Activated naive CD4-positive, alpha-beta T cell treated with Interleukin-2 at 50 U/mL for 16 hours (primary cell): ENCODE data around the gene TMEM128.
"Not testable (repeated sequence)": the region's sequence is repeated elsewhere in the genome, so short reads cannot be mapped to it uniquely, and the experiment has no call there.

Experiments used
- DNase-seq: peaks from one replicate; pipeline ENCODE4 v3.0.0-alpha.2; 2020

Gene TMEM128, protein sequence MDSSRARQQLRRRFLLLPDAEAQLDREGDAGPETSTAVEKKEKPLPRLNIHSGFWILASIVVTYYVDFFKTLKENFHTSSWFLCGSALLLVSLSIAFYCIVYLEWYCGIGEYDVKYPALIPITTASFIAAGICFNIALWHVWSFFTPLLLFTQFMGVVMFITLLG

GRCh38 chr4:4248029-4248884 lies at the start of gene TMEM128:
Gene TMEM128 (minus strand): TSS chr4:4248223. CDS start chr4:4248202, 21 bp downstream.
- DNase-seq = peak; percentile 95

GRCh38 chr4:4296283-4296846 lies 48.3 kb upstream of the TMEM128 start:
- no peak for DNase-seq

GRCh38 chr4:4293279-4293678 lies 45.3 kb upstream of the TMEM128 start:
- DNase-seq = no peak

DNA sequence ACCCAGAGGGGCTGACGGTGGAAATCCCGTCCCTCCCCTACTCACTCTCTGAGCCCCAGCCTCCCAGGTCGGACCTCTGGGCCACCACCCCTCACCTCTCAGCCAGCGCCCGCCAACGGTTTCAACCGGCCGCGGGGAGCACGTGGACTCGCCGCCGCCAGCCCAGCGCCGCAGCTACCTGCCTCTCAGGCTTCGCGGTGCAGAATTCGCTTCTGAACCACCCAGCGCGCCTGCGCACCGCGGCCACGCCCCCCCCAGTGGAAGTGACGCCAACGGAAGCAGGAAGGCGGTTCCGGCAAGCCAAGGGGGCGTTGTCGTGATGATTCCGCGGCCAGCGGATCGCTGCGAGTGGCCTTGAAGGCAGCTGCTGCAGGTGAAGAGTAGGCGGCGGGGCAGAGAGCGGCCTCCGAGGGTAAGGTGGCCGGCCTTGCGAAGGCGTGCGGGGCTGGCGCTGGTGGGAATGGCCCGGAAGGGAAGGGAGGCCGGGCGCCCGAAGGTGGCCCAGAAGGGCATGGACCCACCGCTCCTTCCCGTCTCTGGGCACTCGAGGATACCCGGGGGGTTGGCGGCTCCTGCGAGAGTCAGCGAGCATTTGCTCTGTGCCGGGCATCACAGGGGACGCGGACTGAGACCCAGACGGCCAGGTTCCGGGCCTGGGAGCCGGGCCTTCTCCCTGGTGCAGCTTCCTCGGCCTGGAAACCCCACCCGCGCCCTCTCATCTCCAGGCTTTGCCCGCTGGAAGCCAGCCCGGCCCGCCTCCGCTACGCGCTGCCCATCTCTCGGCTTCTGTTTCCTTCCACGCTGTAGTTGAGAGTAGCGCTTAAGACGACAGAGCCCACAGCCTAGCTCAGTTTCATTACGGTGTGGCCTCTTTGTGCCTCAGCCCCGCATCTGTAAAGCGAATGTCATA lies 42.2 kb upstream of the TMEM128 start, which contains the start of the genes LYAR and ZBTB49:
TSS of gene LYAR (minus strand) at position 214 of the 910 bp plus-strand sequence. CDS start 6,412 bp downstream, outside the sequence.
TSS of gene ZBTB49 (plus strand) at position 311 of the 910 bp plus-strand sequence. CDS start 9,695 bp downstream, outside the sequence.
- peak; percentile 98 for DNase-seq

- DNase-seq = no peak
Measured at GRCh38 chr4:4289597-4289940, 41.5 kb upstream of the TMEM128 start.

- DNase-seq = no peak
Measured at GRCh38 chr4:4289055-4289454, 41.0 kb upstream of the TMEM128 start.

- DNase-seq = no peak
Measured at GRCh38 chr4:4288098-4288497, 40.1 kb upstream of the TMEM128 start.

DNA sequence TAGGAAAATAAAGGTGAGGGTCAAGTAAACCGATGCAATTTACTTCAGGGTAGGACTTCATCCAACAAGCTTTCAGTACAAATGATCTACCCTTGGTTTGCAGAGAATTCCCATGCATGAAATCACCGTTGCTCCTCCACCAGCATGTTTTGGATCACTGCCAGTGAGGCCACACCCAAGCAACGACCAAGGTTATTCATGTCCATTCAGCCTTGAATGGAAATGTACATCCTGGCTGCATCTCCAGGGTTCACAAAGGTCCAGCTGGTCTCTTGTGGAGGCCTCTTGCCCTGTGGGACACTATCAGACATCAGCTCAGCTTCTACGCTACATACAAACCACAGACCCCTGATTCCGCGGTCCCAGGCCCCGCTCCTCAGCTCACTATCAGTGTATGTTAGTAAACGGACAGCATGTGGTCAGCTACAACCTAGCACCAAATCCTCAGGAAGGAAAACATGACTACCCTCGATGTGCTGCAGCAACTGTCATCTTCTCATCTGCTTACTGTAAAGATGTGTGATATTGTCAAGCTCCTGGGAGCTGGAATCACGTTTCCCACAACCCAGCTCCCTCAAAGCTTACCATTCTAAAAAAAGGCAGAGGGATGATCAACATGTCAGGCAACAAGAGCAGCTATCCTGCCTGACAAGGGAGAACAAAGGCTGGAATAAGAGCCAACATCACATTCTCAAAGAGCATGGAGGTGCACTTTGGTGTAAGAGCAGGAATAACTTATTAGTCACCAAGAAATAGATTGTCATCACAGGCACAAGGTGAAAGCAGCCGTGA lies 37.0 kb upstream of the TMEM128 start:
- no peak for DNase-seq

- DNase-seq = no peak
Measured at GRCh38 chr4:4281787-4282186, 33.8 kb upstream of the TMEM128 start.

- DNase-seq = no peak
Measured at GRCh38 chr4:4277531-4277930, 29.5 kb upstream of the TMEM128 start.

DNA sequence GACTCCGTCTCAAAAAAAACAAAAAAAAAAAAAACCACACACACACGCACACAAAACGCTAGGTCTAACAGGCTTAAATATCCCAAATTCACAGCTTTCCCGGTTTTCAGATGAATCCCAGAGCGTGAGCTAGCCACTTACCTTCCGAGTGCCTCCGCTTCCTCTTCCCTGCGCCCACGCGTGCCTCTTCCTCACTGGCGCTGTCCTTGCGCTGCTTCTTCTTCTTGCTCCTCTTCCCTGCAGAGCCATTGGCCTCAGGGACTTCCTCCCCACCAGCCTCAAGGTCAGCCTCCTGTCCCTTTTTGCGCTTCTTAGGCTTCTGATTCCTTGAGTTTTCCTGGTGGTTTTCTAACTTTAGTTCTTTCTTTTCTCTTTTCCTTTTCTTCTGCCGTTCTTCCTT lies 26.2 kb upstream of the TMEM128 start:
- DNase-seq = no peak

DNA sequence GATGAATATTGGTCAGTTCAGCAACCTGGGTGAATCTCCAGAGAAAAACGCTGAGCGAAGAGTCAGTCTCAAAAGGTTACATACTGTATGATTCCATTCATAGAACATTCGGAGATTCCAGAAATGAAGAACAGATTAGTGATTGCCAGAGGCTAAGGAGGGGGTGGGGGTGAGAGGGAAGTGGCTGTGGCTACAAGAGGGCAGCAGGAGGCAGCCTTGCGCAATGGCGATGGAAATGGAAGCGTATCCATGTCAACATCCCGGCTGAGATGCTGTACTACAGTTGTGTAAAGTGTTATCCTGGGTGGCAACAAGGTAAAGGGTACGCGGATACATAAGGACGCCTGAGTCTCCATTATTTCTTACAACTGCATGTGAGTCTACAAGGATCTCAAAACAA lies 23.9 kb upstream of the TMEM128 start:
- no peak for DNase-seq

GRCh38 chr4:4270529-4270928 lies 22.5 kb upstream of the TMEM128 start:
- no peak for DNase-seq

GRCh38 chr4:4269856-4270255 lies 21.8 kb upstream of the TMEM128 start:
- DNase-seq = peak; percentile 20

DNA sequence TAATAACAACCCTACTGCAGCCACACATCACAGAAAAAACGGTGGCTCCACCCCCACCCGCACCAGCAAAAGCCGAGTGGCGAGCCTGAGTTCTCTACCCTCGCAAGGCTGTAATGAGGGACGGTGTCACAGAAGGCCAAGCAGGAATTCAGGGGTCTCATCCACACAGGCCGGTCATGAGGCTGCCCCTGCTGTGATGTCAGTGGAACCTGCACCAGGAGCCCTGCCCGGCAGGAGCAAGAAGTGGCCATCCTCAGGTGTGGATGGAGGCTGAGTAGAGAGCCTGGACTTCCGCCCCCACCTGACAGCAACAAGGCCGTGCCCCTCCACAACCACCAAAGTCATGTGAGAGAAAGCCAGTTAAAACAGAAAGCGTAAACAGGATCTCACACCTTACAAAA lies 21.3 kb upstream of the TMEM128 start:
- DNase-seq = peak; percentile 10

- DNase-seq = no peak
Measured at GRCh38 chr4:4268776-4269175, 20.8 kb upstream of the TMEM128 start.

DNA sequence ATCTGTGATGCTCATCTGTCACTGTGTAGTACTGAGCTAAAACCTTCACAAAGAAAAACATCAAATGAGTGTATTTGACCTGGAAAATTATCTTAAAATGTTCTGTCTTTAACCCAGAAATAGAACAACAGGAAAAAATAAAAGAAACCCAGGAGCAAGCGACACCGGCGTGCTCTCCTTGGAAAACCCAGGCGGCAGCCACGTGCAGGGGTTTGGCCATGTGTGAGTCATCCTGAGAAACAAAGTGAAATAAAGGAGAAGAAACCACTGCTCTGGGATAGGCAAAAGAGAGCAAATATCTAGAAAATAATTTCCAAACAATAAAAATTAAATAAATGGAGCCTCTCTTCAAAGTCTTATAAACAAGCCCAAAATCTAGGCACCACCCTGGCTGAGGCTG lies 20.0 kb upstream of the TMEM128 start:
- DNase-seq = no peak

- no peak for DNase-seq
Measured at GRCh38 chr4:4260185-4260751, 12.2 kb upstream of the TMEM128 start.

DNA sequence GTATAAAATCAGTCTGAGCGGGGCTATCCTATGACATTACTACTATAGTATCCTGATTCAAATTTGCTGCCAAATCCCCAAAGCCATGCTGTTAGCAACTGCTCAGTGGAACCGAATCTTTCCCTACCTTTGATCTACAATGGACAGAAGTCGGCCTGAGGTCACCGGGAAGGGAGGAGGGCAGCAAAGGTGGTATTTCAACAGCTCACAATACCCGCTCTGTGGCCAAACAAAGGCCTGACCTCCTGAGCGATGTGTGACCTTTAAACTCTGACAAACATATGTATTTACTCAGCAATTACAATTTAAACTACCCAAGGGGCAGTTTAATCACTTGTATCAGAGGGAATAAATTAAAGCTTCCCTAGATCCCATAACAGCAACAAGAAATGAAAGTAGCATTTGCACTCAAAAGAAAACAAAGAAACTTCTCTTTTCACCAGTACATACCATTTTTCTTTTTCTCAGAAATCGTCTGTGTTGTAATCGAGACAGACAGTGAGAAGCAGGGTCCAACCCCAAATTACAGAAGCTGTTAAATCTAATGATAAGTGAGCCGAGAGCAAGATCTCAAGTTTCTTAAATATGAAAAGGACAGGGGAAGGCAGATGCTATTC lies 11.6 kb upstream of the TMEM128 start:
- DNase-seq = no peak

- DNase-seq = not testable (repeated sequence)
Measured at GRCh38 chr4:4257705-4258104, 9.7 kb upstream of the TMEM128 start.

DNA sequence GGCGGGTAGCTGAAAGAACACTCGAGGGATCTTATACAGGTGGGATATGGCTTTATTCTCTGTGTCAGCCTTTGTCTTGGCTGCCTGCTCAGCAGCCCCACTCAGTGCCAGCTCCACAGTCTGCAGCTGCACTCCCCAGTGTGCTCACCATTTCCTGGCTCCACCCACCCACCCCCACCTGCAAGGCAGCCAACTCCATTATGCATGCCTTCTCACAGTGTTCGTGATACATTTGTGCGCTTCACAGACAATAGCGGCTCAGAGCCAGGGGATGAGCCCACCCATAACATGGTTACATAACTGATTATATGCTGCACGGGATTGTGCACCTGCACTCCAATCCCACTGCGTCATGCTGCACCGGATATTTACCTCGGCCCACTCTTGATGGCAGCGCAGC lies 8.8 kb upstream of the TMEM128 start:
- no peak for DNase-seq
